Measurements from ENCODE around the gene EQTN. TPM values are rescaled to one million over a fixed set of nuclear protein-coding genes. Genes with fewer than 3 reads are reported as not detected.

The EQTN gene
- total RNA-seq, result not detected
- long read RNA-seq, result 0 reads

DNA sequence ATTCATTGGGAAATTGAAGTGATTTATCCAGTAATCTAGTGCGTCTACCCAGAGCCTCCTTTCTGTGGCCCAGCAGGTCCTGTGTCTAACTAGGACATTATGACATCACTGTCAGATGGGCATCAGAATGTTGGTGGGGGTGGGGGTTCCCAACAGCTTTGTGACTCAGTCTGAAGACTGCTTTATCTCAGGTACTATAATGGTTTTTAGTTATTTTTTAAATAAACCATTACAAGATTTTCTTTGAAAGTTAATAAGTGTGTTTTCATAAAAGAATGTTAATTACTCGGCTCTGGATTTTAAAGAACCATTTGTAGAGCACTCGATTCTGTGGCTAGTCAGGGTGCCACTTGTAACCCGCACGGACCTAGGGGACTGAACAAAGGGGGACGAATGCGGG lies at the start of gene EQTN:
EQTN (minus strand) TSS at position 101 of the 400 bp plus-strand sequence; CDS start at position 6, 95 bp downstream.
- H3K27ac ChIP-seq, result no peak within 1 kb of the TSS
- DNase-seq (no peak), ATAC-seq (no peak)
- H3K27me3 ChIP-seq, result no peaks in the 10 kb centered on the region
- H3K4me1 ChIP-seq, result no peaks in the 10 kb centered on the region
- TF ChIP-seq, protein P1, sequence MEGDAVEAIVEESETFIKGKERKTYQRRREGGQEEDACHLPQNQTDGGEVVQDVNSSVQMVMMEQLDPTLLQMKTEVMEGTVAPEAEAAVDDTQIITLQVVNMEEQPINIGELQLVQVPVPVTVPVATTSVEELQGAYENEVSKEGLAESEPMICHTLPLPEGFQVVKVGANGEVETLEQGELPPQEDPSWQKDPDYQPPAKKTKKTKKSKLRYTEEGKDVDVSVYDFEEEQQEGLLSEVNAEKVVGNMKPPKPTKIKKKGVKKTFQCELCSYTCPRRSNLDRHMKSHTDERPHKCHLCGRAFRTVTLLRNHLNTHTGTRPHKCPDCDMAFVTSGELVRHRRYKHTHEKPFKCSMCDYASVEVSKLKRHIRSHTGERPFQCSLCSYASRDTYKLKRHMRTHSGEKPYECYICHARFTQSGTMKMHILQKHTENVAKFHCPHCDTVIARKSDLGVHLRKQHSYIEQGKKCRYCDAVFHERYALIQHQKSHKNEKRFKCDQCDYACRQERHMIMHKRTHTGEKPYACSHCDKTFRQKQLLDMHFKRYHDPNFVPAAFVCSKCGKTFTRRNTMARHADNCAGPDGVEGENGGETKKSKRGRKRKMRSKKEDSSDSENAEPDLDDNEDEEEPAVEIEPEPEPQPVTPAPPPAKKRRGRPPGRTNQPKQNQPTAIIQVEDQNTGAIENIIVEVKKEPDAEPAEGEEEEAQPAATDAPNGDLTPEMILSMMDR (IDR thresholded peaks at IDR 0.05), result no peak
- TF ChIP-seq POLR2A (IDR thresholded peaks at IDR 0.05), result no peak
- no peaks in the 10 kb centered on the region for H3K9me3 ChIP-seq
- H3K4me3 ChIP-seq, result no peak within 1 kb of the TSS
- no peaks in the 10 kb centered on the region for H3K36me3 ChIP-seq
- intact Hi-C loops (cut with DNase I), result no loop called here
- 51% methylated on average over 7 of the region's 7 CpGs for WGBS (ENCODE audit: insufficient coverage, low coverage, low lambda C conversion rate, missing lambda C conversion rate)

DNA sequence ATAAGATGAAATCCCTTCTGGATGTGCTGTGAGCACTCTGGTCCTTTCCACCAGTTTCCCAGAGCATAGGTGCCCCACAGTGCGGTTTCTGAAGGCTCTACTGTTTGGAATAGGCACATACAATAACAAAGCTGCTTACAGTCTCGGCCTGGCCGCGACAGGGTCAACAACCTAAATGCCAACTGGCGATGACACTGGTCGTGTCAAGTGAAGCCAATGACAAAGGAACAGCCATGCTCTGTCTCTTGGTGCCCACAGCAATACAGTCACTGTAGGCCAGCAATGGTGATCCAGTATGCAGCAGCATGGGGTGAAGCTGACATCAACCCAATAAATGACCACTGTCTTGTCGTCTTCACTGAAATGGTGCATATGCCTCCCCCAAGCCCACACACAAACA lies 47.8 kb upstream of the EQTN start:
- no peak for ATAC-seq
- no peak for TF ChIP-seq POLR2A (IDR thresholded peaks at IDR 0.05)
- TF ChIP-seq, protein P1 (IDR thresholded peaks at IDR 0.05), result no peak
- WGBS (ENCODE audit: insufficient coverage, low coverage, low lambda C conversion rate, missing lambda C conversion rate), result no CpG with 5 or more reads among the region's 7 CpGs
- H3K4me1 ChIP-seq, result no peaks in the 10 kb centered on the region
- intact Hi-C loops (cut with DNase I), result no loop called here
- no peaks in the 10 kb centered on the region for H3K9me3 ChIP-seq
- H3K27ac ChIP-seq, result no peak overlapping the region
- no peaks in the 10 kb centered on the region for H3K36me3 ChIP-seq
- no peaks in the 10 kb centered on the region for H3K27me3 ChIP-seq
- H3K4me3 ChIP-seq, result no peak overlapping the region
- no peak for DNase-seq

DNA sequence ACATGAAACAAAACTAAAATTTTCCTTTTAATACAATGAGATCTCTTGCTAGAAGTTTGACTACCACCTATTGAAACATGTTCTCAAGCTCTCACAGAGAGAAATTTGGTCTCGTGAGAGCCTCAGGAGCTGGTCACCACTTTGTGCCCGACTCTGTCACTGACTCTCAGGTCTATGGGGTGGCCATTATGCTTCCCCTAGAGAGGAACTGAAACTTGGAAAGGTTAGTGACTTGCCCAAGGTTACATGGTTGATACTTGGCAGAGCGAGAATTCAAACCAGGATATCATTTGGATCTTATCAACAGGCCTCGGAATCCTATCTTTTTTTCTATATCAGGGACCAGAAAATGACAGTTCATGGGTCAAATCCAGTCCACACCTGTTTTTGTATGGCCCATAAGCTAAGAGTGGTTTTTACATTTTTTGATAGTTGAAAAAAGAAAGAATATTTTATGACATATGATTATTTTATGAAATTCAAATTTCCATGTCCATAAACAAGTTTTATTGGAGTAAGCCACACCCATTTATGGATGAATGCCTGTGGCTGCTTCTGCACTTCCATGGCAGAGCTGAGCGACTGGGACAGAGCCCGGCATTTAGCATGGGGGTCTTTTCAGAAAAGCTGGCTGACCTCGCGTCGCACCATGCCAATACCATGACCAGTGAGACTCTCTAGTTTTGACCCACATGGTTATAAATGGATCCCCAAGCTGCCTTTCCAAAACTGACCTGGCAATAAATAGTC lies 44.8 kb upstream of the EQTN start:
- Histone ChIP-seq H3K4me3 (no peak overlapping the region), H3K4me1 (no peaks in the 10 kb centered on the region), H3K36me3 (no peaks in the 10 kb centered on the region), H3K27me3 (no peaks in the 10 kb centered on the region), H3K9me3 (no peaks in the 10 kb centered on the region), H3K27ac (no peak overlapping the region)
- WGBS (ENCODE audit: insufficient coverage, low coverage, low lambda C conversion rate, missing lambda C conversion rate), result 73% methylated on average over 6 of the region's 9 CpGs
- intact Hi-C loops (cut with DNase I), result no loop called here
- TF ChIP-seq POLR2A (IDR thresholded peaks at IDR 0.05), result no peak
- TF ChIP-seq, protein P1 (IDR thresholded peaks at IDR 0.05), result no peak
- DNase-seq (no peak), ATAC-seq (peak in 3 of 4 donors; percentile 18 to 51 (median 22))

DNA sequence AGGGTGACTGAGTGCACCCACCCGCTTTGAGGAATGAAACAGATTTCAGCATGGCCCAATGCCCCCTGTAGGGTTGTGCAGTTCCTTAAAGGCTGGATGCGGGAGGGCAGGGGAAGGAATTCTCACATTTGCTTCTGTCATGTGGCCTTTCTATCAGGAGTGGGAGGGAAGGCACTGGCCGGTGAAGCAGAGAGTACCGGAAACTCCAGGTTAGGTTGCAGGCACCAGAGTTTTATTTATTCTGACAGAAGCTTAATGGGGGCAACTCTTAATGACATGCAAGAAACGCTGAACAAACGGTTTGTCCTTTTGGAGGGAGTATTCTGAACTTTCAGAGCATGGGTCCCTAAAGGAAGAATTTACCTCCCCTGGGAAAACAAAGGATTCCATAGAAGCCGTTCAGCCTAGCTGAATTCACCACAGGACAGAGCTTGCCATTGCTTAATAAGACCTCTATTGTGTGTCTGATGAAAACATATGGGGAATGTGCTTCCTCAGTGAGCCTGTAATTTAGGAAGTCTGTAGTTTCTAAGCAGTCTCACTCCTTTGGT lies 44.1 kb upstream of the EQTN start:
- H3K36me3 ChIP-seq, result no peaks in the 10 kb centered on the region
- no peaks in the 10 kb centered on the region for H3K4me1 ChIP-seq
- 70% methylated on average over 3 of the region's 7 CpGs for WGBS (ENCODE audit: insufficient coverage, low coverage, low lambda C conversion rate, missing lambda C conversion rate)
- DNase-seq (no peak), ATAC-seq (peak in 2 of 4 donors; percentile 34 to 57)
- no peak for TF ChIP-seq POLR2A (IDR thresholded peaks at IDR 0.05)
- TF ChIP-seq, protein P1 (IDR thresholded peaks at IDR 0.05), result no peak
- H3K27me3 ChIP-seq, result no peaks in the 10 kb centered on the region
- H3K4me3 ChIP-seq, result no peak overlapping the region
- H3K9me3 ChIP-seq, result no peaks in the 10 kb centered on the region
- no peak overlapping the region for H3K27ac ChIP-seq
- intact Hi-C loops (cut with DNase I), result no loop called here

Data from right lobe of liver (tissue), 6 donors.